ENCODE results near the gene DNAJB7.

DNA sequence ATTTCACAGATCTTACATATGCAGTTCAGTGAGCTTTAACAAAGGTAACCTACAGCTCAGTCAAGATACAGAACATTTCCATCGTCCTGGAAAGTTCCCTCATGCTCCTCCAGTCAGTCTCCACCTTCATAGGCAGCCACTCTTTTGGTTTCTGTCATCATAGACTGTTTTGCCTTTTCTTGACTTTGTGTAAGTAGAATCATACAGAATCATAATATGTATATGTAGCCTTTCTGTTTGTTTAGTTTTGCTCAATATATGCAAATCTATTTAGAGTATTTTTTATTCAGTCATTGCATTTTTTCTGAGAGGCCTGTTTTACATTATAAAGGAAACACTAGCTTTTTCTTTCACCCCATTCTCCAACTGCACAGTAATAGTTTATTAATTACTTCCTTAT lies 15.0 kb upstream of the DNAJB7 start:
- TF ChIP-seq EZH2 (IDR thresholded peaks at IDR 0.05; ENCODE audit: borderline replicate concordance, insufficient read depth, low read depth, low read length, poor library complexity, severe bottlenecking) = no peak
- TF ChIP-seq, protein P1, sequence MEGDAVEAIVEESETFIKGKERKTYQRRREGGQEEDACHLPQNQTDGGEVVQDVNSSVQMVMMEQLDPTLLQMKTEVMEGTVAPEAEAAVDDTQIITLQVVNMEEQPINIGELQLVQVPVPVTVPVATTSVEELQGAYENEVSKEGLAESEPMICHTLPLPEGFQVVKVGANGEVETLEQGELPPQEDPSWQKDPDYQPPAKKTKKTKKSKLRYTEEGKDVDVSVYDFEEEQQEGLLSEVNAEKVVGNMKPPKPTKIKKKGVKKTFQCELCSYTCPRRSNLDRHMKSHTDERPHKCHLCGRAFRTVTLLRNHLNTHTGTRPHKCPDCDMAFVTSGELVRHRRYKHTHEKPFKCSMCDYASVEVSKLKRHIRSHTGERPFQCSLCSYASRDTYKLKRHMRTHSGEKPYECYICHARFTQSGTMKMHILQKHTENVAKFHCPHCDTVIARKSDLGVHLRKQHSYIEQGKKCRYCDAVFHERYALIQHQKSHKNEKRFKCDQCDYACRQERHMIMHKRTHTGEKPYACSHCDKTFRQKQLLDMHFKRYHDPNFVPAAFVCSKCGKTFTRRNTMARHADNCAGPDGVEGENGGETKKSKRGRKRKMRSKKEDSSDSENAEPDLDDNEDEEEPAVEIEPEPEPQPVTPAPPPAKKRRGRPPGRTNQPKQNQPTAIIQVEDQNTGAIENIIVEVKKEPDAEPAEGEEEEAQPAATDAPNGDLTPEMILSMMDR (IDR thresholded peaks at IDR 0.05) = no peak

Measured in B cell (primary cell).